Body of pancreas (tissue), 4 donors: ENCODE data around the gene HCST.

ENCODE experiments used
- POLR2A ChIP-seq, 3 donors: fragments of 450-650 bp; IDR thresholded peaks; one replicate each; pipeline ENCODE4 v1.6.1; 2016; ENCODE audit warnings: antibody characterized with exemption in 3 of 3, mild to moderate bottlenecking in 2 of 3
- TF ChIP-seq, protein P1 (sequence below), 7 experiments: fragments of 450-650 bp in 4 of 7; fragments of 200-600 bp in 3 of 7; sonication (generic) in 3 of 7; IDR thresholded peaks; one replicate each; pipeline ENCODE4 v1.5.1; 2016 to 2019; ENCODE audit warnings: antibody characterized with exemption in 7 of 7

DNA sequence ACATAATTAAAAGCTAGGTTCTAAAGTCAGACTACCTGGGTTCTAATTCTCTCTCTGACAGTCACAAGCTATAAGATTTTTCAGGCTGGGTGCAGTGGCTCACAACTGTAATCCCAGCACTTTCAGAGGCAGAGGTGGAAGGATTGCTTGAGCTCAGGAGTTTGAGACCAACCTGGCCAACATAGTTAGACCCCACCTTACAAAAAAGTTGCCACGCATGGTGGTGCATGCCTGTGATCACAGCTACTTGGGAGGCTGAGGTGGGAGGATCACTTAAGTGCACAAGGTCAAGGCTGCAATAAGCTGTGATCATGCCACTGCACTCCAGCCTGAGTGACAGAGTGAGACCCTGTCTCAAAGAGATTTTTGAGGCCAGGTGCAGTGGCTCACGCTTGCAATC lies 8.0 kb upstream of the HCST start:
- TF ChIP-seq POLR2A (IDR thresholded peaks at IDR 0.05), result no peak
- TF ChIP-seq, protein P1, sequence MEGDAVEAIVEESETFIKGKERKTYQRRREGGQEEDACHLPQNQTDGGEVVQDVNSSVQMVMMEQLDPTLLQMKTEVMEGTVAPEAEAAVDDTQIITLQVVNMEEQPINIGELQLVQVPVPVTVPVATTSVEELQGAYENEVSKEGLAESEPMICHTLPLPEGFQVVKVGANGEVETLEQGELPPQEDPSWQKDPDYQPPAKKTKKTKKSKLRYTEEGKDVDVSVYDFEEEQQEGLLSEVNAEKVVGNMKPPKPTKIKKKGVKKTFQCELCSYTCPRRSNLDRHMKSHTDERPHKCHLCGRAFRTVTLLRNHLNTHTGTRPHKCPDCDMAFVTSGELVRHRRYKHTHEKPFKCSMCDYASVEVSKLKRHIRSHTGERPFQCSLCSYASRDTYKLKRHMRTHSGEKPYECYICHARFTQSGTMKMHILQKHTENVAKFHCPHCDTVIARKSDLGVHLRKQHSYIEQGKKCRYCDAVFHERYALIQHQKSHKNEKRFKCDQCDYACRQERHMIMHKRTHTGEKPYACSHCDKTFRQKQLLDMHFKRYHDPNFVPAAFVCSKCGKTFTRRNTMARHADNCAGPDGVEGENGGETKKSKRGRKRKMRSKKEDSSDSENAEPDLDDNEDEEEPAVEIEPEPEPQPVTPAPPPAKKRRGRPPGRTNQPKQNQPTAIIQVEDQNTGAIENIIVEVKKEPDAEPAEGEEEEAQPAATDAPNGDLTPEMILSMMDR (IDR thresholded peaks at IDR 0.05), result no peak
